H1 (cell line): ENCODE results near the gene FBXL16. TPM values are rescaled to one million over a fixed set of nuclear protein-coding genes. Genes with fewer than 3 reads are reported as not detected.

Experiments used
- CTCF ChIA-PET: fragments of 300-600 bp; sonication (Branson Sonifier 250); formaldehyde crosslinking; loops from one replicate; lab custom pipeline; 2021; ENCODE audit not compliant: partially characterized antibody; lab: Charles Lee
- POLR2A ChIA-PET: fragments of 300-600 bp; sonication (Branson Sonifier 250); formaldehyde crosslinking; loops from one replicate; lab custom pipeline; 2021; ENCODE audit warnings: inconsistent platforms; ENCODE audit not compliant: partially characterized antibody; lab: Charles Lee
- DNase-seq, 2 experiments: peaks; one replicate each; pipeline versions ENCODE4 v3.0.0 to v3.0.0-alpha.2; 2010 to 2022; ENCODE audit warnings: low spot score in 2 of 2, low read depth in 1 of 2, mixed read lengths in 1 of 2
- FAIRE-seq: peaks from 2 replicates; lab custom pipeline; 2011; peaks lifted over from hg19 to GRCh38; lab: Jason Lieb, UNC
- H2AFZ ChIP-seq: 2 replicates; pipeline ENCODE4 v1.8.1; 2012; ENCODE audit warnings: low read length, inconsistent platforms
- H2AK5ac ChIP-seq: 2 replicates; pipeline ENCODE4 v1.6.1; 2013; ENCODE audit warnings: low read depth, low read length
- H2BK120ac ChIP-seq: replicated peaks from 2 replicates; pipeline ENCODE3; 2013; ENCODE audit warnings: low read depth, low read length, inconsistent platforms
- H2BK12ac ChIP-seq: 2 replicates; pipeline ENCODE4 v1.6.1; 2013; ENCODE audit warnings: low read depth, low read length
- H2BK15ac ChIP-seq: 2 replicates; pipeline ENCODE4 v1.6.1; 2013; ENCODE audit warnings: low read length
- H2BK20ac ChIP-seq: 2 replicates; pipeline ENCODE4 v1.6.1; 2013; ENCODE audit warnings: low read length
- H2BK5ac ChIP-seq: 2 replicates; pipeline ENCODE4 v1.6.1; 2013; ENCODE audit warnings: low read depth, low read length
- H3K14ac ChIP-seq: 2 replicates; pipeline ENCODE4 v1.6.1; 2013; ENCODE audit warnings: inconsistent platforms; ENCODE audit not compliant: insufficient read length
- H3K18ac ChIP-seq: 2 replicates; pipeline ENCODE4 v1.6.1; 2013; ENCODE audit warnings: low read length; ENCODE audit errors: extremely low read depth
- H3K23ac ChIP-seq: 2 replicates; pipeline ENCODE4 v1.6.1; 2013; ENCODE audit warnings: inconsistent platforms; ENCODE audit not compliant: insufficient read length
- H3K23me2 ChIP-seq: 2 replicates; pipeline ENCODE4 v1.6.1; 2013; ENCODE audit warnings: low read depth, low read length
- H3K27ac ChIP-seq: 2 replicates; pipeline ENCODE4 v1.6.1; 2011; ENCODE audit warnings: low read depth, low read length, inconsistent platforms
- H3K27me3 ChIP-seq, 4 experiments: replicated peaks in 1 of 4; 1 replicate in 1 of 4; 2 replicates in 3 of 4; pipeline versions ENCODE4 v1.6.1 to v1.8.1; 2011 to 2013; ENCODE audit warnings: low read length in 3 of 4, mild to moderate bottlenecking in 3 of 4, inconsistent platforms in 2 of 4, mixed read lengths in 2 of 4, moderate library complexity in 1 of 4; ENCODE audit not compliant: control insufficient read depth in 3 of 4, insufficient read depth in 3 of 4; ENCODE audit errors: extremely low read depth in 1 of 4
- H3K36me3 ChIP-seq, 4 experiments: 2 replicates each; pipeline versions ENCODE4 v1.6.1 to v1.8.1; 2011 to 2013; ENCODE audit warnings: mild to moderate bottlenecking in 4 of 4, low read length in 3 of 4, moderate library complexity in 2 of 4, control low read depth in 1 of 4, inconsistent platforms in 1 of 4; ENCODE audit not compliant: insufficient read depth in 4 of 4, control insufficient read depth in 2 of 4
- H3K4ac ChIP-seq: replicated peaks from 2 replicates; pipeline ENCODE3; 2013; ENCODE audit warnings: low read length, low read depth, mixed read lengths, inconsistent platforms; ENCODE audit not compliant: insufficient read length
- H3K4me1 ChIP-seq, 4 experiments: replicated peaks in 1 of 4; 1 replicate in 1 of 4; 2 replicates in 3 of 4; pipeline versions ENCODE4 v1.6.1 to v1.8.1; 2011 to 2013; ENCODE audit warnings: low read length in 3 of 4, inconsistent platforms in 2 of 4, mixed read lengths in 1 of 4; ENCODE audit not compliant: insufficient read depth in 4 of 4, control insufficient read depth in 3 of 4
- H3K4me2 ChIP-seq, 2 experiments: 2 replicates each; pipeline versions ENCODE4 v1.6.1 to v1.8.1; 2011 to 2013; ENCODE audit warnings: low read depth in 2 of 2, low read length in 2 of 2, control low read depth in 1 of 2, inconsistent platforms in 1 of 2, mild to moderate bottlenecking in 1 of 2; ENCODE audit not compliant: insufficient read depth in 1 of 2
- H3K4me3 ChIP-seq, 4 experiments: fragments of 200-600, 300-600 bp in 1 of 4; sonication (generic), shearing (Covaris generic), sonication (Bioruptor Twin) in 1 of 4; 2 replicates each; pipeline versions ENCODE4 v1.5.1 to v1.8.1; 2011 to 2016; ENCODE audit warnings: low read length in 4 of 4, low read depth in 3 of 4, control low read depth in 2 of 4, inconsistent platforms in 2 of 4, mild to moderate bottlenecking in 2 of 4, mixed read lengths in 1 of 4, moderate library complexity in 1 of 4; ENCODE audit not compliant: insufficient read depth in 2 of 4; ENCODE audit errors: extremely low read depth in 1 of 4
- H3K56ac ChIP-seq: replicated peaks from 2 replicates; pipeline ENCODE3; 2013; ENCODE audit warnings: low read depth, mild to moderate bottlenecking, mixed read lengths, low read length, inconsistent platforms; ENCODE audit not compliant: insufficient read length
- H3K79me1 ChIP-seq: 2 replicates; pipeline ENCODE4 v1.6.1; 2013; ENCODE audit warnings: low read depth, low read length, control low read depth
- H3K79me2 ChIP-seq, 2 experiments: 2 replicates each; pipeline versions ENCODE4 v1.6.1 to v1.8.1; 2012 to 2013; ENCODE audit warnings: low read length in 2 of 2, mild to moderate bottlenecking in 2 of 2, inconsistent platforms in 1 of 2; ENCODE audit not compliant: insufficient read depth in 2 of 2, control insufficient read depth in 1 of 2
- H3K9ac ChIP-seq, 4 experiments: replicated peaks in 1 of 4; 1 replicate in 1 of 4; 2 replicates in 3 of 4; pipeline versions ENCODE4 v1.6.1 to v1.8.1; 2011 to 2013; ENCODE audit warnings: low read depth in 3 of 4, low read length in 3 of 4, control low read depth in 2 of 4, mild to moderate bottlenecking in 2 of 4, moderate library complexity in 2 of 4, inconsistent platforms in 1 of 4; ENCODE audit errors: extremely low read depth in 1 of 4
- H3K9me3 ChIP-seq, 2 experiments: 2 replicates each; pipeline versions ENCODE4 v1.6.1 to v1.8.1; 2012 to 2013; ENCODE audit warnings: mild to moderate bottlenecking in 2 of 2, moderate library complexity in 2 of 2, control low read depth in 1 of 2, inconsistent platforms in 1 of 2, low read depth in 1 of 2, low read length in 1 of 2, mixed read lengths in 1 of 2; ENCODE audit not compliant: insufficient read depth in 2 of 2
- H4K20me1 ChIP-seq, 2 experiments: replicated peaks in 1 of 2; 2 replicates each; pipeline versions ENCODE3 to v1.8.1; 2011 to 2013; ENCODE audit warnings: inconsistent platforms in 2 of 2, low read length in 2 of 2, mild to moderate bottlenecking in 1 of 2; ENCODE audit not compliant: insufficient read depth in 2 of 2, control insufficient read depth in 1 of 2
- H4K5ac ChIP-seq: 2 replicates; pipeline ENCODE4 v1.6.1; 2013; ENCODE audit warnings: low read length, low read depth, mixed read lengths, inconsistent platforms; ENCODE audit not compliant: insufficient read length
- H4K8ac ChIP-seq: 2 replicates; pipeline ENCODE4 v1.8.0; 2013; ENCODE audit warnings: mild to moderate bottlenecking, moderate library complexity, low read length, inconsistent platforms; ENCODE audit not compliant: insufficient read depth; ENCODE audit errors: extremely low read depth
- H4K91ac ChIP-seq: replicated peaks from 2 replicates; pipeline ENCODE3; 2013; ENCODE audit warnings: low read length, mixed read lengths, inconsistent platforms; ENCODE audit not compliant: insufficient read length
- JUND ChIP-seq: IDR thresholded peaks from 2 replicates; pipeline ENCODE4 v1.6.1; 2011; ENCODE audit warnings: mild to moderate bottlenecking, improper control_type of control experiment, low read length
- PHF8 ChIP-seq: fragments of 200-600 bp; sonication (generic); conservative IDR thresholded peaks from 2 replicates; pipeline ENCODE4 v1.7.1; 2012; ENCODE audit warnings: low read depth, mild to moderate bottlenecking, inconsistent platforms, low read length, moderate library complexity
- SAP30 ChIP-seq: fragments of 300-600 bp; sonication (generic); IDR thresholded peaks from 2 replicates; pipeline ENCODE4 v1.7.1; 2012; ENCODE audit warnings: low read length, moderate library complexity, mild to moderate bottlenecking, inconsistent platforms; ENCODE audit not compliant: insufficient read depth, insufficient replicate concordance
- SIX5 ChIP-seq: IDR thresholded peaks from 2 replicates; pipeline ENCODE4 v1.6.1; 2011; ENCODE audit warnings: mild to moderate bottlenecking, low read depth, low read length
- SP4 ChIP-seq: IDR thresholded peaks from 2 replicates; pipeline ENCODE4 v1.6.1; 2012; ENCODE audit warnings: low read length, inconsistent platforms
- YY1 ChIP-seq: IDR thresholded peaks from 2 replicates; pipeline ENCODE4 v1.6.1; 2011; ENCODE audit warnings: low read depth, mild to moderate bottlenecking, low read length
- WGBS, 2 experiments: shearing (Covaris generic) in 1 of 2; methylation state at CpG; one replicate each; pipeline versions ENCODE4 v1.1.6 to v1.1.7; 2013 to 2015; ENCODE audit warnings: low lambda C conversion rate in 2 of 2, mixed read lengths in 2 of 2, inconsistent platforms in 1 of 2, low coverage in 1 of 2, missing lambda C conversion rate in 1 of 2; ENCODE audit not compliant: insufficient replicate concordance in 2 of 2, insufficient coverage in 1 of 2, insufficient read length in 1 of 2; ENCODE audit errors: extremely low coverage in 1 of 2, missing lambda C conversion rate in 1 of 2; 5-methylcytosine and 5-hydroxymethylcytosine counted together
- polyA plus RNA-seq, 7 experiments: library from polyadenylated mRNA; depleted of rRNA in 3 of 7; stranded (reverse) in 5 of 7; unstranded in 2 of 7; fragments of >200 nt in 5 of 7; fragments of 200-250 nt in 2 of 7; gene quantifications; 1 replicate in 5 of 7; 2 replicates in 1 of 7; 4 replicates in 1 of 7; pipeline versions ENCODE4 v1.2.1 to v1.2.3, GENCODE V29; 2011 to 2013; ENCODE audit warnings: missing spikeins in 2 of 7, mixed read lengths in 2 of 7
- total RNA-seq: library from RNA; stranded (reverse); fragmentation: NEBNext Ultra II Directional; extraction: Animal tissue kit (Norgen Biotek cat#: 25700); gene quantifications from 2 replicates; pipeline ENCODE4 v1.2.1, GENCODE V29; 2021

The FBXL16 gene
- total and polyA plus RNA-seq, 2 of the 8 experiments (the other 6 are each of a cell fraction or from before 2014, with no cell fraction given), result 12.5 to 12.8 TPM

- no peak for DNase-seq
- no peak overlapping the region for H2AK5ac ChIP-seq
- H3K27ac ChIP-seq, result no peak overlapping the region
- H2BK12ac ChIP-seq, result no peak overlapping the region
- H3K56ac ChIP-seq, result no peak overlapping the region
- H3K14ac ChIP-seq, result no peak overlapping the region
- H2BK20ac ChIP-seq, result no peak overlapping the region
- CTCF ChIA-PET, result interaction anchor here (0.6 to 35.8 kb wide), 7 partner anchors 9 to 49 kb away, joined by 4 to 977 read pairs (median 14); partner anchors contain the start of genes ANTKMT, CCDC78, CHTF18 and FBXL16
- H3K4me1 ChIP-seq, result peaks cover 0 to 9% (median 3%) of the 10 kb centered on the region in 4 experiments; a peak in 5 of 7 replicates
- no peak overlapping the region for H2BK5ac ChIP-seq
- H3K23me2 ChIP-seq, result peaks cover 7% of the 10 kb centered on the region; the same call in 1 of the 2 replicates
- no peaks in the 10 kb centered on the region for H3K79me2 ChIP-seq
- 95% methylated on average over 13 of the region's 13 CpGs; no CpG with 5 or more reads in 1 of the 2 experiments for WGBS, 2 experiments
- no peaks in the 10 kb centered on the region for H3K27me3 ChIP-seq
- no peak overlapping the region for H3K9ac ChIP-seq
- no peak overlapping the region for H4K8ac ChIP-seq
- peaks cover 0 to 3% (median 2%) of the 10 kb centered on the region in 4 experiments; a peak in 2 of 8 replicates for H3K36me3 ChIP-seq
- no peak overlapping the region for H2BK120ac ChIP-seq
- peaks cover 2 to 8% of the 10 kb centered on the region in 2 experiments for H4K20me1 ChIP-seq
- no peak overlapping the region for H2AFZ ChIP-seq
- no peak overlapping the region for H3K18ac ChIP-seq
- H4K91ac ChIP-seq, result no peak overlapping the region
- no peak overlapping the region for H3K4me3 ChIP-seq
- POLR2A ChIA-PET, result interaction anchor here (1.0 to 23.0 kb wide), 4 partner anchors 19 to 53 kb away, joined by 3 to 353 read pairs (median 4); partner anchors contain the start of genes ANTKMT, CCDC78, HAGHL and METRN
- no peaks in the 10 kb centered on the region for H3K9me3 ChIP-seq
- FAIRE-seq, result no peak
- H4K5ac ChIP-seq, result no peak overlapping the region
- no peaks in the 10 kb centered on the region for H3K79me1 ChIP-seq
- no peak overlapping the region for H2BK15ac ChIP-seq
- no peak overlapping the region for H3K4me2 ChIP-seq
- no peak overlapping the region for H3K23ac ChIP-seq
- TF ChIP-seq SAP30 (no peak), JUND (no peak), YY1 (no peak), SIX5 (no peak), PHF8 (no peak), SP4 (no peak)
- TF ChIP-seq, all 59 proteins: peak for 0
- H3K4ac ChIP-seq, result no peak overlapping the region
Measured at GRCh38 chr16:735982-736453, 30.4 kb upstream of the FBXL16 start.
